NT2/D1 (cell line): ENCODE measurements around the gene SYVN1.
A peak's percentile ranks its signal among the peaks of the same experiment; 100 is the strongest.
"Not testable (repeated sequence)": the region's sequence is repeated elsewhere in the genome, so short reads cannot be mapped to it uniquely, and the experiment has no call there.

Experiments
- DNase-seq: peaks from one replicate; pipeline ENCODE4 v3.0.0-alpha.2; 2011; ENCODE audit warnings: low read depth, low spot score
- H3K27me3 ChIP-seq: 2 replicates; pipeline ENCODE4 v1.6.0; 2011; ENCODE audit warnings: mild to moderate bottlenecking; ENCODE audit not compliant: insufficient read length, insufficient read depth
- H3K36me3 ChIP-seq: 2 replicates; pipeline ENCODE4 v1.6.1; 2011; ENCODE audit warnings: mild to moderate bottlenecking, low read length, mixed read lengths; ENCODE audit not compliant: insufficient read depth, insufficient read length
- H3K4me1 ChIP-seq: 2 replicates; pipeline ENCODE4 v1.5.1; 2011; ENCODE audit not compliant: insufficient read depth, insufficient read length
- H3K4me3 ChIP-seq: 2 replicates; pipeline ENCODE4 v1.5.1; 2011; ENCODE audit warnings: low read depth; ENCODE audit not compliant: insufficient read length
- H3K9ac ChIP-seq: 2 replicates; pipeline ENCODE4 v1.6.0; 2011; ENCODE audit warnings: low read depth; ENCODE audit not compliant: insufficient read length
- H3K9me3 ChIP-seq: 2 replicates; pipeline ENCODE4 v1.5.1; 2011; ENCODE audit warnings: mild to moderate bottlenecking, low read length; ENCODE audit not compliant: insufficient read depth
- SUZ12 ChIP-seq: IDR thresholded peaks from 2 replicates; pipeline ENCODE4 v1.6.1; 2011; ENCODE audit not compliant: insufficient read length, insufficient read depth; ENCODE audit errors: extremely low read depth
- YY1 ChIP-seq: IDR thresholded peaks from 2 replicates; pipeline ENCODE4 v1.6.1; 2011; ENCODE audit not compliant: insufficient read length, insufficient read depth
- ZNF274 ChIP-seq: IDR thresholded peaks from 2 replicates; pipeline ENCODE4 v1.6.1; 2011; ENCODE audit warnings: mild to moderate bottlenecking, low read depth, low read length

The SYVN1 gene

GRCh38 chr11:65124480-65125196, 9.7 kb downstream of the SYVN1 start:
- Histone ChIP-seq H3K4me1 (peaks cover 12% of the 10 kb centered on the region), H3K4me3 (no peak overlapping the region), H3K9me3 (no peaks in the 10 kb centered on the region), H3K36me3 (peaks cover 84% of the 10 kb centered on the region), H3K9ac (no peak overlapping the region), H3K27me3 (no peaks in the 10 kb centered on the region)
- TF ChIP-seq YY1 (no peak), ZNF274 (no peak), SUZ12 (no peak)
- DNase-seq: no peak

GRCh38 chr11:65121865-65122696, 12.2 kb downstream of the SYVN1 start, which contains the start of the genes FAU and MRPL49:
FAU (minus strand) TSS chr11:65122134; CDS start chr11:65121813, 321 bp downstream.
MRPL49 (plus strand) TSS chr11:65122321; CDS start chr11:65122347, 26 bp downstream.
- Histone ChIP-seq H3K9ac (peak within 1 kb of the TSS; percentile 98), H3K9me3 (no peaks in the 10 kb centered on the region), H3K36me3 (peaks cover 74% of the 10 kb centered on the region), H3K4me1 (peaks cover 11% of the 10 kb centered on the region), H3K4me3 (peak within 1 kb of the TSS; percentile 97), H3K27me3 (no peaks in the 10 kb centered on the region)
- peak; percentile 100 for DNase-seq
- TF ChIP-seq YY1 (peak; percentile 84), ZNF274 (no peak), SUZ12 (no peak)

- H3K9ac ChIP-seq: peak overlapping the region; percentile 98
- no peak for DNase-seq
- peak overlapping the region; percentile 97 for H3K4me3 ChIP-seq
- H3K36me3 ChIP-seq: peaks cover 71% of the 10 kb centered on the region
- no peaks in the 10 kb centered on the region for H3K9me3 ChIP-seq
- TF ChIP-seq YY1 (no peak), ZNF274 (no peak), SUZ12 (no peak)
- no peaks in the 10 kb centered on the region for H3K27me3 ChIP-seq
- H3K4me1 ChIP-seq: peaks cover 10% of the 10 kb centered on the region
Measured at GRCh38 chr11:65121447-65121864, 12.9 kb downstream of the SYVN1 start.

- no peak for TF ChIP-seq SUZ12
- no peak for TF ChIP-seq YY1
- TF ChIP-seq ZNF274: no peak
- Histone ChIP-seq H3K36me3 (peaks cover 71% of the 10 kb centered on the region), H3K9ac (peak overlapping the region; percentile 98), H3K4me3 (peak overlapping the region; percentile 97), H3K27me3 (no peaks in the 10 kb centered on the region), H3K9me3 (no peaks in the 10 kb centered on the region), H3K4me1 (peaks cover 12% of the 10 kb centered on the region)
- DNase-seq: no peak
Measured at GRCh38 chr11:65120831-65121230, 13.5 kb downstream of the SYVN1 start.

GRCh38 chr11:65119670-65119995, 14.7 kb downstream of the SYVN1 start:
- TF ChIP-seq YY1: no peak
- TF ChIP-seq ZNF274: no peak
- TF ChIP-seq SUZ12: no peak
- H3K4me1 ChIP-seq: peaks cover 19% of the 10 kb centered on the region
- H3K27me3 ChIP-seq: no peaks in the 10 kb centered on the region
- no peak for DNase-seq
- peak overlapping the region; percentile 98 for H3K9ac ChIP-seq
- no peak overlapping the region for H3K4me3 ChIP-seq
- H3K36me3 ChIP-seq: peaks cover 71% of the 10 kb centered on the region
- no peaks in the 10 kb centered on the region for H3K9me3 ChIP-seq

GRCh38 chr11:65118891-65119669, 15.2 kb downstream of the SYVN1 start:
- H3K9me3 ChIP-seq, DNase-seq, H3K9ac ChIP-seq, H3K27me3 ChIP-seq, H3K4me3 ChIP-seq: not testable (repeated sequence)
- Histone ChIP-seq H3K4me1 (peaks cover 20% of the 10 kb centered on the region), H3K36me3 (peaks cover 71% of the 10 kb centered on the region)
